Gastroesophageal sphincter (tissue), 4 donors: ENCODE results near the gene DAPK2. TPM values are rescaled to one million over a fixed set of nuclear protein-coding genes. Genes with fewer than 3 reads are reported as not detected.

ENCODE experiments used
- ATAC-seq: fragments of 150-250 bp; one replicate; pipeline ENCODE4 v1.9.1; 2016; ENCODE audit warnings: mild to moderate bottlenecking, moderate library complexity
- H3K27ac ChIP-seq, 4 donors: fragments of 200-600 bp; sonication (generic) in 3 of 4; 1 replicate in 3 of 4; 2 replicates in 1 of 4; pipeline ENCODE4 v1.5.1; 2016 to 2019
- H3K27me3 ChIP-seq: fragments of 200-600 bp; sonication (generic); one replicate; pipeline ENCODE4 v1.5.1; 2019
- H3K36me3 ChIP-seq, 2 donors: fragments of 200-600 bp; sonication (generic); one replicate each; pipeline ENCODE4 v1.5.1; 2019; ENCODE audit warnings: control low read depth in 1 of 2
- H3K4me1 ChIP-seq, 3 donors: fragments of 200-600 bp; sonication (generic); 1 replicate in 2 of 3; 2 replicates in 1 of 3; pipeline ENCODE4 v1.5.1; 2016 to 2019; ENCODE audit warnings: control low read depth in 2 of 3
- H3K4me3 ChIP-seq, 2 donors: fragments of 200-600 bp; sonication (generic); one replicate each; pipeline ENCODE4 v1.5.1; 2019; ENCODE audit warnings: mild to moderate bottlenecking in 1 of 2, moderate library complexity in 1 of 2
- H3K9me3 ChIP-seq, 3 donors: fragments of 200-600 bp; sonication (generic); one replicate each; pipeline ENCODE4 v1.5.1; 2017 to 2019; ENCODE audit warnings: control low read depth in 2 of 3
- CTCF ChIP-seq, 4 experiments: fragments of 200-600 bp in 2 of 4; fragments of 450-650 bp in 2 of 4; sonication (generic) in 1 of 4; IDR thresholded peaks; one replicate each; pipeline ENCODE4 v1.5.1; 2017 to 2019; ENCODE audit warnings: antibody characterized with exemption in 4 of 4, mild to moderate bottlenecking in 2 of 4, moderate library complexity in 2 of 4
- EP300 ChIP-seq: sonication (generic); formaldehyde crosslinking; IDR thresholded peaks from one replicate; pipeline ENCODE4 v1.6.1; 2017; ENCODE audit warnings: antibody characterized with exemption, mild to moderate bottlenecking
- POLR2A ChIP-seq, 2 donors: fragments of 450-650 bp; IDR thresholded peaks; one replicate each; pipeline ENCODE4 v1.6.1; 2017; ENCODE audit warnings: antibody characterized with exemption in 2 of 2, mild to moderate bottlenecking in 2 of 2, moderate library complexity in 1 of 2
- POLR2AphosphoS5 ChIP-seq: sonication (generic); formaldehyde crosslinking; IDR thresholded peaks from one replicate; pipeline ENCODE4 v1.6.1; 2017; ENCODE audit warnings: antibody characterized with exemption
- WGBS, 2 donors: methylation state at CpG; one replicate each; pipeline ENCODE4 v1.1.5; 2018; ENCODE audit warnings: low coverage in 1 of 2; 5-methylcytosine and 5-hydroxymethylcytosine counted together
- total RNA-seq, 4 donors: library from RNA; depleted of rRNA; stranded (reverse); fragments of >200 nt; gene quantifications; one replicate each; pipeline ENCODE4 v1.1.0, GENCODE V29; 2016

The DAPK2 gene
- total RNA-seq, 4 donors from 2014 or later, result 2.0 to 9.5 (median 6.4) TPM

- Histone ChIP-seq H3K27ac (no peak overlapping the region), H3K4me1 (peaks cover 0 to 12% (median 0%) of the 10 kb centered on the region in 3 donors)
- 58 to 100% methylated on average over 2 of the region's 3 CpGs for WGBS, 2 donors
These were observed 28.6 kb downstream of the DAPK2 start for GRCh38 chr15:64017591-64018163.

GRCh38 chr15:64017082-64017588, 29.1 kb downstream of the DAPK2 start:
- peaks cover 0 to 12% (median 0%) of the 10 kb centered on the region in 3 donors for H3K4me1 ChIP-seq
- no peak for ATAC-seq
- no peak overlapping the region for H3K27ac ChIP-seq
- no peak for TF ChIP-seq EP300
- TF ChIP-seq POLR2A (IDR thresholded peaks at IDR 0.05), result no peak
- TF ChIP-seq POLR2AphosphoS5, result no peak
- TF ChIP-seq CTCF (IDR thresholded peaks at IDR 0.05), result no peak
- 85% methylated on average over 4 of the region's 5 CpGs; no CpG with 5 or more reads in 1 of the 2 donors for WGBS, 2 donors
- H3K9me3 ChIP-seq, result no peaks in the 10 kb centered on the region
- H3K4me3 ChIP-seq, result no peak overlapping the region
- no peaks in the 10 kb centered on the region for H3K27me3 ChIP-seq
- no peaks in the 10 kb centered on the region for H3K36me3 ChIP-seq

More at GRCh38 chr15:64017591-64018163, 28.6 kb downstream of the DAPK2 start:
- H3K36me3 ChIP-seq, result no peaks in the 10 kb centered on the region
- ATAC-seq, result no peak
- no peaks in the 10 kb centered on the region for H3K9me3 ChIP-seq
- H3K4me3 ChIP-seq, result no peak overlapping the region
- no peaks in the 10 kb centered on the region for H3K27me3 ChIP-seq
- TF ChIP-seq POLR2A (IDR thresholded peaks at IDR 0.05) (no peak), POLR2AphosphoS5 (no peak), CTCF (IDR thresholded peaks at IDR 0.05) (no peak), EP300 (no peak)

DNA sequence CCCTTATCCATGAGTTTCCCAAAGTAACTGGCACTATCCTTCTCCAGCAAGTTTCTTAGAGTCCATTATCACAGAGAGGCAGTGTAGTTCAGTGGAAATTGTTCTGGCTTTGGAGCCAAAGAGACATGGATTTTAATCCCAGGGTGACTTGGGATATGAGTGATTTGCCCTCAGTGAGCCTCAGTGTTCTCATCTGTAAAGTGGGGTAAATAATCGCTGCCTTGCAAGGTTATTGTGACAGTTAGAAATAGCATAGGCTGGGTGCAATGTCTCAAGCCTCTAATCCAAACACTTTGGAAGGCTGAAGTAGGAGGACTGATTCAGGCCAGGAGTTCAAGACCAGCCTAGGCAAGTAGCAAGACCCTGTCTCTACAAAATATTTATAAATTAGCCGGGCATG, 30.0 kb downstream of the DAPK2 start:
- no peaks in the 10 kb centered on the region for H3K27me3 ChIP-seq
- H3K4me1 ChIP-seq, result peaks cover 0 to 5% (median 0%) of the 10 kb centered on the region in 3 donors
- ATAC-seq, result no peak
- 85 to 100% methylated on average over 1 to 2 of the region's 2 CpGs for WGBS, 2 donors
- no peak overlapping the region for H3K4me3 ChIP-seq
- no peak overlapping the region for H3K27ac ChIP-seq
- TF ChIP-seq CTCF (IDR thresholded peaks at IDR 0.05) (no peak), POLR2AphosphoS5 (no peak), POLR2A (IDR thresholded peaks at IDR 0.05) (no peak), EP300 (no peak)
- H3K9me3 ChIP-seq, result no peaks in the 10 kb centered on the region
- no peaks in the 10 kb centered on the region for H3K36me3 ChIP-seq

DNA sequence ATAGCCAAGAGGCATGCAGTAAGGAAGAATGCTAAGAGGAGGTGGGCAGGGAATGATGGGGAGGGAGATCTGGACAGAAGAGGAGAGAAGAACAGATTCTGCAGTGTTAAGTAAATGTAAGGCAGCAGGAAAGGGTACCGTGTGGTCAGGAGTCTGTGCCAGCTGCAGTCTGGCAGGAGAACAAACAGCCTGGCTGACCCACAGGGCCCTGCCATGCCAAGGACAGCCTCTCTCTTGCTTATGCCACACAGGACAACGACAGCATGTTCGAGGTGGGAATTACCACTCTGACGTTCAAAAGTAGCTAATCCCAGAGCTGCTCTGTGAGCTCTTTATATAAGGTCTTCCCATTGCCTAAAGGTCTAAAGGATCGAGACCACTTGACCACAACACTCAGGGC, 31.3 kb downstream of the DAPK2 start:
- Histone ChIP-seq H3K4me3 (no peak overlapping the region), H3K27ac (no peak overlapping the region), H3K4me1 (peaks cover 0 to 5% (median 0%) of the 10 kb centered on the region in 3 donors), H3K36me3 (no peaks in the 10 kb centered on the region), H3K27me3 (no peaks in the 10 kb centered on the region), H3K9me3 (no peaks in the 10 kb centered on the region)
- WGBS, 2 donors, result 68% methylated on average over 4 of the region's 5 CpGs; no CpG with 5 or more reads in 1 of the 2 donors
- no peak for ATAC-seq
- TF ChIP-seq CTCF (IDR thresholded peaks at IDR 0.05) (no peak), POLR2AphosphoS5 (no peak), EP300 (no peak), POLR2A (IDR thresholded peaks at IDR 0.05) (no peak)
